GM23338 (cell line): ENCODE measurements around the gene S1PR2. TPM values are rescaled to one million over a fixed set of nuclear protein-coding genes. Genes with fewer than 3 reads are reported as not detected.
A peak's percentile ranks its signal among the peaks of the same experiment; 100 is the strongest.

Source experiments
- ATAC-seq: fragments of 200-7000 bp; cut with Tn5 transposase; 3 replicates; pipeline ENCODE4 v1.9.1; 2020
- DNase-seq: peaks from one replicate; pipeline ENCODE4 v3.0.0-alpha.2; 2015; ENCODE audit warnings: low spot score
- H2AFZ ChIP-seq: fragments of 200-600 bp; sonication (generic); 2 replicates; pipeline ENCODE4 v1.8.0; 2016; ENCODE audit warnings: antibody characterized with exemption, mild to moderate bottlenecking, moderate library complexity
- H3F3A ChIP-seq: fragments of 200-600 bp; sonication (generic); replicated peaks from 2 replicates; pipeline ENCODE4 v1.8.0; 2017; ENCODE audit warnings: antibody characterized with exemption, mixed run types, low read depth
- H3K27ac ChIP-seq: fragments of 200-600 bp; sonication (generic); 2 replicates; pipeline ENCODE4 v1.6.1; 2016; ENCODE audit warnings: low read depth
- H3K27me3 ChIP-seq: fragments of 200-600 bp; sonication (generic); 2 replicates; pipeline ENCODE4 v1.8.0; 2016; ENCODE audit warnings: mild to moderate bottlenecking, mixed run types, moderate library complexity; ENCODE audit not compliant: insufficient read depth
- H3K36me3 ChIP-seq: fragments of 200-600 bp; sonication (generic); 2 replicates; pipeline ENCODE4 v1.8.0; 2016; ENCODE audit warnings: mild to moderate bottlenecking; ENCODE audit not compliant: insufficient read depth
- H3K4me1 ChIP-seq: fragments of 200-600 bp; sonication (generic); 2 replicates; pipeline ENCODE4 v1.8.0; 2016; ENCODE audit warnings: mild to moderate bottlenecking, moderate library complexity; ENCODE audit not compliant: insufficient read depth
- H3K4me2 ChIP-seq: fragments of 200-600 bp; sonication (generic); 2 replicates; pipeline ENCODE4 v1.7.1; 2017; ENCODE audit warnings: mixed run types
- H3K4me3 ChIP-seq: fragments of 200-600 bp; sonication (generic); 2 replicates; pipeline ENCODE4 v1.6.1; 2016; ENCODE audit warnings: mixed run types
- H3K79me2 ChIP-seq: fragments of 200-600 bp; sonication (generic); replicated peaks from 2 replicates; pipeline ENCODE4 v1.8.0; 2017; ENCODE audit warnings: mild to moderate bottlenecking; ENCODE audit not compliant: insufficient read depth
- H3K9me2 ChIP-seq: fragments of 200-600 bp; sonication (generic); 2 replicates; pipeline ENCODE4 v1.8.0; 2017; ENCODE audit not compliant: insufficient read depth
- H4K20me1 ChIP-seq: fragments of 200-600 bp; sonication (generic); replicated peaks from 2 replicates; pipeline ENCODE4 v1.8.0; 2017; ENCODE audit warnings: mild to moderate bottlenecking; ENCODE audit not compliant: insufficient read depth
- H3K27ac Mint-ChIP-seq: 2 replicates; pipeline ENCODE4 v1.8.0; 2020; ENCODE audit warnings: inconsistent platforms, mild to moderate bottlenecking, moderate library complexity, mixed read lengths
- H3K27me3 Mint-ChIP-seq: 3 replicates; pipeline ENCODE4 v1.8.0; 2022; ENCODE audit warnings: low read depth, mild to moderate bottlenecking, moderate library complexity, mixed read lengths, inconsistent platforms; ENCODE audit not compliant: insufficient read depth, poor library complexity
- H3K36me3 Mint-ChIP-seq: 3 replicates; pipeline ENCODE4 v1.8.0; 2021; ENCODE audit warnings: low read depth, mild to moderate bottlenecking, inconsistent platforms, moderate library complexity, mixed read lengths
- H3K4me1 Mint-ChIP-seq: 3 replicates; pipeline ENCODE4 v1.8.0; 2020; ENCODE audit warnings: mild to moderate bottlenecking, inconsistent platforms, mixed read lengths
- H3K4me3 Mint-ChIP-seq: 3 replicates; pipeline ENCODE4 v1.8.0; 2021; ENCODE audit warnings: moderate library complexity, mild to moderate bottlenecking, inconsistent platforms, mixed read lengths
- H3K9me3 Mint-ChIP-seq: 3 replicates; pipeline ENCODE4 v1.8.0; 2020; ENCODE audit warnings: moderate library complexity, mild to moderate bottlenecking, inconsistent platforms, mixed read lengths
- CREB1 ChIP-seq: fragments of 250-450 bp; sonication (Bioruptor Pico); IDR thresholded peaks from 2 replicates; pipeline ENCODE4 v1.5.0; 2020; ENCODE audit warnings: low read depth, mild to moderate bottlenecking, moderate library complexity
- EZH2phosphoT487 ChIP-seq: fragments of 200-600 bp; sonication (generic); IDR thresholded peaks from one replicate; pipeline ENCODE4 v1.8.1; 2018; ENCODE audit warnings: antibody characterized with exemption; ENCODE audit not compliant: unreplicated experiment
- REST ChIP-seq: IDR thresholded peaks from one replicate; pipeline ENCODE4 v1.6.1; 2018; ENCODE audit warnings: antibody characterized with exemption; ENCODE audit not compliant: unreplicated experiment
- ZNF114 ChIP-seq: fragments of 250-450 bp; sonication (Bioruptor Pico); IDR thresholded peaks from 2 replicates; pipeline ENCODE4 v1.5.0; 2020; ENCODE audit warnings: mild to moderate bottlenecking, moderate library complexity
- ZNF331 ChIP-seq: fragments of 250-450 bp; sonication (Bioruptor Pico); IDR thresholded peaks from 2 replicates; pipeline ENCODE4 v1.5.0; 2020; ENCODE audit warnings: low read depth, mild to moderate bottlenecking, moderate library complexity
- ZNF462 ChIP-seq: fragments of 250-450 bp; sonication (Bioruptor Pico); IDR thresholded peaks from 2 replicates; pipeline ENCODE4 v1.5.0; 2020; ENCODE audit warnings: mild to moderate bottlenecking, moderate library complexity
- polyA plus RNA-seq: library from polyadenylated mRNA; unstranded; fragments of >200 nt; fragmentation: Nextera tagmentation; extraction: Ambion mirVana; gene quantifications from 2 replicates; pipeline ENCODE4 v1.2.1, GENCODE V29; 2016
- total RNA-seq: library from RNA; depleted of rRNA; stranded (reverse); fragments of >200 nt; shearing (Covaris generic); gene quantifications from 2 replicates; pipeline ENCODE4 v1.2.3, GENCODE V29; 2014

The S1PR2 gene
- total and polyA plus RNA-seq, 2 experiments from 2014 or later: 9.2 to 13.9 TPM

GRCh38 chr19:10193790-10194499 is 37.2 kb downstream of the S1PR2 start:
- peaks cover 2% of the 10 kb centered on the region for H3K27me3 Mint-ChIP-seq
- H3K4me3 ChIP-seq: peak overlapping the region; percentile 92
- peak overlapping the region; percentile 90 for H3K27ac Mint-ChIP-seq
- no peaks in the 10 kb centered on the region for H3K36me3 ChIP-seq
- ATAC-seq (peak; percentile 53), DNase-seq (peak; percentile 65)
- no peaks in the 10 kb centered on the region for H3K9me2 ChIP-seq
- H3K79me2 ChIP-seq: peaks cover 56% of the 10 kb centered on the region
- peak overlapping the region; percentile 99 for H3K4me2 ChIP-seq
- 0 out of 2 replicates have a peak, but pooled peaks cover 6% of the 10 kb centered on the region for H3F3A ChIP-seq
- no peaks in the 10 kb centered on the region for H3K9me3 Mint-ChIP-seq
- H3K4me3 Mint-ChIP-seq: peak overlapping the region; percentile 92
- H3K36me3 Mint-ChIP-seq: peaks cover 22% of the 10 kb centered on the region
- H3K27me3 ChIP-seq: no peaks in the 10 kb centered on the region
- peaks cover 38% of the 10 kb centered on the region for H4K20me1 ChIP-seq
- H3K4me1 ChIP-seq: peaks cover 6% of the 10 kb centered on the region; the same call in 1 of the 2 replicates
- H3K4me1 Mint-ChIP-seq: no peaks in the 10 kb centered on the region; the same call in 2 of the 3 replicates
- peak overlapping the region; percentile 87 for H2AFZ ChIP-seq
- TF ChIP-seq EZH2phosphoT487 (no peak), ZNF114 (CRISPR knock-in tag) (no peak), CREB1 (CRISPR knock-in tag) (no peak), ZNF462 (CRISPR knock-in tag) (no peak), REST (no peak), ZNF331 (CRISPR knock-in tag) (no peak)
- H3K27ac ChIP-seq: peak overlapping the region; percentile 91
